Natural killer cell (primary cell): ENCODE measurements around the gene TCL1A. TPM values are rescaled to one million over a fixed set of nuclear protein-coding genes. Genes with fewer than 3 reads are reported as not detected.

ENCODE experiments used
- ATAC-seq, 3 donors: fragments of 150-1000 bp in 2 of 3; fragments of 200-7000 bp in 1 of 3; cut with Tn5 transposase; 1 replicate in 1 of 3; 2 replicates in 2 of 3; pipeline ENCODE4 v1.10.0; 2021; ENCODE audit warnings: mild to moderate bottlenecking in 2 of 3, moderate library complexity in 2 of 3
- DNase-seq, 2 donors: peaks; one replicate each; pipeline versions ENCODE4 v3.0.0 to v3.0.0-alpha.2; 2013 to 2021; ENCODE audit warnings: mixed read lengths in 1 of 2
- H3K27ac ChIP-seq: one replicate; pipeline ENCODE4 v1.5.1; 2013; ENCODE audit warnings: mild to moderate bottlenecking, low read length
- H3K27me3 ChIP-seq: one replicate; pipeline ENCODE4 v1.6.1; 2013; ENCODE audit warnings: low read length; ENCODE audit not compliant: control insufficient read depth, insufficient read depth
- H3K36me3 ChIP-seq: one replicate; pipeline ENCODE4 v1.6.1; 2013; ENCODE audit warnings: low read length; ENCODE audit not compliant: control insufficient read depth, insufficient read depth
- H3K4me1 ChIP-seq: one replicate; pipeline ENCODE4 v1.6.1; 2013; ENCODE audit warnings: low read length; ENCODE audit not compliant: control insufficient read depth, insufficient read depth
- H3K4me3 ChIP-seq: one replicate; pipeline ENCODE4 v1.5.1; 2013; ENCODE audit warnings: low read length
- H3K9me3 ChIP-seq: one replicate; pipeline ENCODE4 v1.6.1; 2013; ENCODE audit warnings: low read length; ENCODE audit not compliant: control insufficient read depth, insufficient read depth
- H3K27ac Mint-ChIP-seq, 2 donors: one replicate each; pipeline ENCODE4 v1.8.0; 2022; ENCODE audit warnings: mild to moderate bottlenecking in 2 of 2, mixed read lengths in 2 of 2, moderate library complexity in 1 of 2
- H3K27me3 Mint-ChIP-seq, 2 donors: one replicate each; pipeline ENCODE4 v1.8.0; 2022; ENCODE audit warnings: low read depth in 2 of 2, mixed read lengths in 2 of 2
- H3K36me3 Mint-ChIP-seq: one replicate; pipeline ENCODE4 v1.8.0; 2022; ENCODE audit warnings: mixed read lengths
- H3K4me1 Mint-ChIP-seq, 2 donors: one replicate each; pipeline ENCODE4 v1.8.0; 2022; ENCODE audit warnings: mixed read lengths in 2 of 2
- H3K4me3 Mint-ChIP-seq: one replicate; pipeline ENCODE4 v1.8.0; 2022; ENCODE audit warnings: mild to moderate bottlenecking, moderate library complexity, mixed read lengths
- H3K9me3 Mint-ChIP-seq, 2 donors: one replicate each; pipeline ENCODE4 v1.8.0; 2022; ENCODE audit warnings: mixed read lengths in 2 of 2
- WGBS: methylation state at CpG from one replicate; pipeline ENCODE4 v1.1.7; 2013; ENCODE audit warnings: missing lambda C conversion rate; ENCODE audit not compliant: insufficient coverage; 5-methylcytosine and 5-hydroxymethylcytosine counted together
- intact Hi-C: fragments of 100-400 bp; cut with micrococcal nuclease; formaldehyde crosslinking; loops from one replicate; pipeline ENCODE4 v1.14.2; 2022
- total RNA-seq, 4 donors: library from RNA; stranded (reverse); fragments of 120-200 nt in 1 of 4; gene quantifications; one replicate each; pipeline versions ENCODE4 v1.2.3 to v1.2.4, GENCODE V29; 2013 to 2022
- TF ChIP-seq, protein P1 (sequence below): fragments of 200-600 bp; IDR thresholded peaks from one replicate; pipeline ENCODE4 v1.8.0; 2022; ENCODE audit warnings: antibody characterized with exemption

The TCL1A gene
- total RNA-seq, 3 donors from 2014 or later (not counting 1 experiment from before 2014, with no cell fraction given): 1.6 to 1.7 TPM; not detected in 1

DNA sequence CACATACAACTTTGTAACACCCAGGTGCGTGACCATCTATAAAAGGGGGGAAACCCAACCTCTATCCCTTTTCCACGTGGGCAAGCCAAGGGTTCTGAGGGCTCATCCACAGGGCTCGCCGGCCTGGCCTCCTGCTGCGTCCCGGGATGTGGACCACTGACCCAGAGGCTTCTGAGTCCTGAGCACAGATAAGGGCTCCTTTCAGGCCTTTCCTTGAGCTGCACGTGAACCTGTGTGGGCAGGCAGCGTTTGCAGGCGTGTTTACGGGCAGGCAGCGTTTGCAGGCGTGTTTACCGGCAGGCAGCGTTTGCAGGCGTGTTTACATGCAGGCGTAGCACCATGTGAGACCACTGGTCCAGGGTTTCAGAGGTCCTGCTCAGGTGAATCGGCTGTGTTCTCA is 3.8 kb downstream of the TCL1A start:
- H3K27ac ChIP-seq: no peak overlapping the region

DNA sequence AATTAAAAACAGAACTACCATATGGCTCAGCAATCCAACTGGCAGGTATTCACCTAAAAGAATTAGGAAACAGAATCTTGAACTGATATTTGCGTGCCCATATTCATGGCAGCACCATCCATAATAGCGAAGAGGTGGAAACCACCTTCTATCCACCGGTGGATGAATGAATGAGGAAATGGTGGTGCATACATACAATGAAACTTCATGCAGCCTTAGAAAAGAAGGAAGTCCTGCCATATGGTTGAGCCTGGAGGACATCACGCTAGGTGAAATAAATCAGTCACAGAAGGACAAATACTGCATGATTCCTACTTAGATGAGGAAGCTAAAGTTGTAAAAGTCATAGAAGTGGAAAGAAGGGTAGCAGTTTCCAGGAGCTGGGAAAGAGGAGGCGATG is 6.6 kb downstream of the TCL1A start:
- Mint-ChIP-seq H3K4me3 (no peak overlapping the region), H3K9me3 (no peaks in the 10 kb centered on the region), H3K36me3 (no peaks in the 10 kb centered on the region), H3K27me3 (peaks cover 21 to 36% of the 10 kb centered on the region in 2 donors), H3K27ac (no peak overlapping the region), H3K4me1 (no peaks in the 10 kb centered on the region)
- intact Hi-C loops: no loop called here
- Histone ChIP-seq H3K27me3 (no peaks in the 10 kb centered on the region), H3K9me3 (no peaks in the 10 kb centered on the region), H3K27ac (no peak overlapping the region), H3K4me3 (no peak overlapping the region), H3K4me1 (no peaks in the 10 kb centered on the region), H3K36me3 (no peaks in the 10 kb centered on the region)
- no peak for ATAC-seq
- WGBS: 55% methylated on average over 3 of the region's 5 CpGs
- no peak for DNase-seq
- TF ChIP-seq, protein P1, sequence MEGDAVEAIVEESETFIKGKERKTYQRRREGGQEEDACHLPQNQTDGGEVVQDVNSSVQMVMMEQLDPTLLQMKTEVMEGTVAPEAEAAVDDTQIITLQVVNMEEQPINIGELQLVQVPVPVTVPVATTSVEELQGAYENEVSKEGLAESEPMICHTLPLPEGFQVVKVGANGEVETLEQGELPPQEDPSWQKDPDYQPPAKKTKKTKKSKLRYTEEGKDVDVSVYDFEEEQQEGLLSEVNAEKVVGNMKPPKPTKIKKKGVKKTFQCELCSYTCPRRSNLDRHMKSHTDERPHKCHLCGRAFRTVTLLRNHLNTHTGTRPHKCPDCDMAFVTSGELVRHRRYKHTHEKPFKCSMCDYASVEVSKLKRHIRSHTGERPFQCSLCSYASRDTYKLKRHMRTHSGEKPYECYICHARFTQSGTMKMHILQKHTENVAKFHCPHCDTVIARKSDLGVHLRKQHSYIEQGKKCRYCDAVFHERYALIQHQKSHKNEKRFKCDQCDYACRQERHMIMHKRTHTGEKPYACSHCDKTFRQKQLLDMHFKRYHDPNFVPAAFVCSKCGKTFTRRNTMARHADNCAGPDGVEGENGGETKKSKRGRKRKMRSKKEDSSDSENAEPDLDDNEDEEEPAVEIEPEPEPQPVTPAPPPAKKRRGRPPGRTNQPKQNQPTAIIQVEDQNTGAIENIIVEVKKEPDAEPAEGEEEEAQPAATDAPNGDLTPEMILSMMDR: no peak

More for the DNA sequence above, 3.8 kb downstream of the TCL1A start:
- H3K4me3 Mint-ChIP-seq: no peak overlapping the region
- TF ChIP-seq, protein P1: no peak
- no peaks in the 10 kb centered on the region for H3K4me1 Mint-ChIP-seq
- H3K9me3 ChIP-seq: no peaks in the 10 kb centered on the region
- no peak for ATAC-seq
- DNase-seq: no peak
- H3K27ac Mint-ChIP-seq: no peak overlapping the region
- H3K4me3 ChIP-seq: no peak overlapping the region
- intact Hi-C loops: no loop called here
- H3K4me1 ChIP-seq: no peaks in the 10 kb centered on the region
- H3K36me3 ChIP-seq: no peaks in the 10 kb centered on the region
- 90% methylated on average over 17 of the region's 17 CpGs for WGBS
- H3K9me3 Mint-ChIP-seq: no peaks in the 10 kb centered on the region
- peaks cover 2% of the 10 kb centered on the region for H3K27me3 ChIP-seq
- H3K36me3 Mint-ChIP-seq: no peaks in the 10 kb centered on the region
- H3K27me3 Mint-ChIP-seq: peaks cover 19 to 37% of the 10 kb centered on the region in 2 donors

DNA sequence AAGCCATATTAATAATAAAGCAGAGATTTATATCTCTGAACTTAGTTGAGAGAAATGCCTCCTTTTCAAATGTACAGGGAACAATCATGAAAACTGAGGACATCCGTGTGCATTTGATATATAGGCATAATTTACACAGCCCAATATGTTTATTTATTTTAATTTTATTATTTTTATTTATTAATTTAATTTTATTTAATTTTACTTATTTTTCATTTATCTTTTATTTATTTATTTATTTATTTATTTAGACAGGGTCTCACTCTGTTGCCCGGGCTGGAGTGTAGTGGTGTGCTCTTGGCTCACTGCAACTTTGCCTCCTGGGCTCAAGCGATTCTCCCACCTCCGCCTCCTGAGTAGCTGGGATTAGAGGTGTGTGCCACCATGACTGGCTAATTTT is 8.4 kb downstream of the TCL1A start:
- no peak overlapping the region for H3K4me3 Mint-ChIP-seq
- H3K36me3 ChIP-seq: no peaks in the 10 kb centered on the region
- DNase-seq (no peak), ATAC-seq (no peak)
- TF ChIP-seq, protein P1: no peak
- peaks cover 2% of the 10 kb centered on the region for H3K27me3 ChIP-seq
- no peaks in the 10 kb centered on the region for H3K9me3 ChIP-seq
- H3K27ac Mint-ChIP-seq: no peak overlapping the region
- no peak overlapping the region for H3K27ac ChIP-seq
- intact Hi-C loops: no loop called here
- no peaks in the 10 kb centered on the region for H3K4me1 Mint-ChIP-seq
- peaks cover 26 to 41% of the 10 kb centered on the region in 2 donors for H3K27me3 Mint-ChIP-seq
- no peak overlapping the region for H3K4me3 ChIP-seq
- no peaks in the 10 kb centered on the region for H3K9me3 Mint-ChIP-seq
- WGBS: 88% methylated on average over 3 of the region's 4 CpGs
- no peaks in the 10 kb centered on the region for H3K4me1 ChIP-seq
- no peaks in the 10 kb centered on the region for H3K36me3 Mint-ChIP-seq

DNA sequence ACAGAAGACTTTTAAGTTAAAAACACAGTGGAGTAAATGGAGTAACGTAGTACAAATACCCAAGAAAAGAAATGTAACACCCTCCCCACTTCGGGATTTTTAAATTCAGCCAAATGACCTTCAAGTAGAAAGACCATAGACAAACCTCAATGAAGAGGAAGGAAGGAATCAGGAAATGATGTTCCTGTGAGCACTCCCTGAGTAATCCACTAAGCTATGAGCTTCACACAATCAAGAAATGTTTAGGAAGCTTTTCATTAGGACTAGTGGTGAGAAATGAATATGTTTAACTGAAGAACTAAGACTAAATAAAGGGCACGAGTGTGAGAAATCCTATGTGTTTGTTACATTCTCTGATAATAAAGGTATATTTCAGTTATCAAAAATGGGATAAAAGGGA is 10.1 kb downstream of the TCL1A start:
- TF ChIP-seq, protein P1: no peak
- Mint-ChIP-seq H3K4me3 (no peak overlapping the region), H3K9me3 (no peaks in the 10 kb centered on the region), H3K27me3 (peaks cover 22 to 53% of the 10 kb centered on the region in 2 donors), H3K36me3 (no peaks in the 10 kb centered on the region), H3K4me1 (no peaks in the 10 kb centered on the region), H3K27ac (no peak overlapping the region)
- Histone ChIP-seq H3K36me3 (no peaks in the 10 kb centered on the region), H3K4me1 (no peaks in the 10 kb centered on the region), H3K4me3 (no peak overlapping the region), H3K9me3 (no peaks in the 10 kb centered on the region), H3K27me3 (peaks cover 2% of the 10 kb centered on the region), H3K27ac (no peak overlapping the region)
- WGBS: 83% methylated on average over 2 of the region's 3 CpGs
- no peak for DNase-seq
- ATAC-seq: no peak
- intact Hi-C loops: no loop called here
